Loucy (cell line): ENCODE results near the gene SLITRK6.

Experiments used
- CTCF ChIP-seq: fragments of 200-600 bp; sonication (generic); conservative IDR thresholded peaks from 2 replicates; pipeline ENCODE4 v1.5.1; 2014; ENCODE audit warnings: mild to moderate bottlenecking, antibody characterized with exemption, low read length
- EZH2phosphoT487 ChIP-seq: fragments of 200-600 bp; IDR thresholded peaks from 2 replicates; pipeline ENCODE4 v1.6.1; 2018; ENCODE audit warnings: antibody characterized with exemption, mild to moderate bottlenecking, moderate library complexity, borderline replicate concordance

GRCh38 chr13:85847012-85847411 is 47.8 kb upstream of the SLITRK6 start:
- TF ChIP-seq CTCF = no peak
- no peak for TF ChIP-seq EZH2phosphoT487
